SK-N-SH (cell line): ENCODE data around the gene UNC5B. TPM values are rescaled to one million over a fixed set of nuclear protein-coding genes. Genes with fewer than 3 reads are reported as not detected.

Experiments
- CTCF ChIA-PET: fragments of 300-600, 350-600 bp; formaldehyde crosslinking; extraction: SDS; loops from one replicate; lab custom pipeline; 2021; lab: Yijun Ruan, JAX
- POLR2A ChIA-PET: fragments of 350-600 bp; sonication (Branson Sonifier 250); formaldehyde crosslinking; extraction: SDS; loops from one replicate; lab custom pipeline; 2020; ENCODE audit warnings: antibody characterized with exemption, inconsistent platforms; lab: Yijun Ruan, JAX
- DNase-seq: peaks from one replicate; pipeline ENCODE4 v3.0.0; 2012
- H2AFZ ChIP-seq: fragments of 200-600 bp; sonication (generic); 2 replicates; pipeline ENCODE4 v1.8.1; 2016; ENCODE audit warnings: antibody characterized with exemption, mild to moderate bottlenecking, low read depth
- H3F3A ChIP-seq: fragments of 200-600 bp; sonication (generic); replicated peaks from 2 replicates; pipeline ENCODE3; 2016; ENCODE audit warnings: antibody characterized with exemption, mild to moderate bottlenecking; ENCODE audit not compliant: insufficient read depth
- H3K27ac ChIP-seq, 2 experiments: fragments of 200-500 bp in 1 of 2; fragments of 200-600 bp in 1 of 2; sonication (Bioruptor generic) in 1 of 2; sonication (generic), shearing (Covaris generic) in 1 of 2; 2 replicates each; pipeline versions ENCODE4 v1.5.1 to v1.6.1; 2014 to 2016; ENCODE audit warnings: low read depth in 2 of 2, inconsistent platforms in 1 of 2, low read length in 1 of 2, mild to moderate bottlenecking in 1 of 2, mixed read lengths in 1 of 2
- H3K27me3 ChIP-seq: fragments of 200-600 bp; sonication (generic), shearing (Covaris generic); 2 replicates; pipeline ENCODE4 v1.6.1; 2016; ENCODE audit warnings: mixed run types; ENCODE audit not compliant: insufficient read depth
- H3K36me3 ChIP-seq, 2 experiments: fragments of 200-500 bp in 1 of 2; fragments of 200-600 bp in 1 of 2; sonication (Bioruptor generic) in 1 of 2; sonication (generic) in 1 of 2; replicated peaks in 1 of 2; 2 replicates each; pipeline versions ENCODE3 to v1.5.1; 2014 to 2016; ENCODE audit warnings: low read length in 1 of 2, mild to moderate bottlenecking in 1 of 2; ENCODE audit not compliant: insufficient read depth in 2 of 2, control insufficient read depth in 1 of 2
- H3K4me1 ChIP-seq, 2 experiments: fragments of 200-500 bp in 1 of 2; fragments of 200-600 bp in 1 of 2; sonication (Bioruptor generic) in 1 of 2; sonication (generic), shearing (Covaris generic) in 1 of 2; 2 replicates each; pipeline versions ENCODE4 v1.5.1 to v1.6.1; 2014 to 2016; ENCODE audit warnings: low read depth in 1 of 2, low read length in 1 of 2, mixed run types in 1 of 2; ENCODE audit not compliant: insufficient read depth in 2 of 2, control insufficient read depth in 1 of 2
- H3K4me2 ChIP-seq: fragments of 200-600 bp; sonication (generic), shearing (Covaris generic); 2 replicates; pipeline ENCODE4 v1.6.1; 2017; ENCODE audit warnings: mixed run types
- H3K4me3 ChIP-seq, 2 experiments: fragments of 200-500 bp in 1 of 2; fragments of 200-600 bp in 1 of 2; sonication (Bioruptor generic) in 1 of 2; sonication (generic), shearing (Covaris generic) in 1 of 2; 2 replicates each; pipeline versions ENCODE4 v1.5.1 to v1.8.1; 2014 to 2016; ENCODE audit warnings: low read depth in 2 of 2, inconsistent platforms in 1 of 2, low read length in 1 of 2, mild to moderate bottlenecking in 1 of 2, mixed read lengths in 1 of 2, moderate library complexity in 1 of 2
- H3K79me2 ChIP-seq: fragments of 200-600 bp; sonication (generic); 2 replicates; pipeline ENCODE4 v1.8.1; 2017; ENCODE audit warnings: mild to moderate bottlenecking; ENCODE audit not compliant: insufficient read depth
- H3K9ac ChIP-seq: fragments of 200-600 bp; sonication (generic); 2 replicates; pipeline ENCODE4 v1.6.1; 2017; ENCODE audit warnings: mixed run types
- H3K9me2 ChIP-seq: fragments of 200-600 bp; sonication (generic); 2 replicates; pipeline ENCODE4 v1.6.1; 2017; ENCODE audit warnings: mixed run types
- H3K9me3 ChIP-seq: fragments of 200-600 bp; sonication (generic); 2 replicates; pipeline ENCODE4 v1.6.1; 2017; ENCODE audit warnings: mixed run types, mild to moderate bottlenecking, moderate library complexity
- H4K20me1 ChIP-seq: fragments of 200-600 bp; sonication (generic); 2 replicates; pipeline ENCODE4 v1.6.1; 2017; ENCODE audit warnings: mild to moderate bottlenecking, mixed run types; ENCODE audit not compliant: insufficient read depth
- EP300 ChIP-seq, 2 experiments: IDR thresholded peaks; 2 replicates each; pipeline versions ENCODE4 v1.4.0 to v1.6.1; 2012; ENCODE audit warnings: borderline replicate concordance in 1 of 2, low read depth in 1 of 2, low read length in 1 of 2
- EZH2phosphoT487 ChIP-seq: fragments of 200-600 bp; sonication (generic); IDR thresholded peaks from 2 replicates; pipeline ENCODE4 v1.6.1; 2017; ENCODE audit warnings: low read depth, mixed run types, mild to moderate bottlenecking, antibody characterized with exemption, moderate library complexity, borderline replicate concordance
- GATA2 ChIP-seq: sonication (generic); formaldehyde crosslinking; IDR thresholded peaks from 2 replicates; pipeline ENCODE4 v1.5.0; 2020; ENCODE audit warnings: mild to moderate bottlenecking, missing genetic modification reagents
- MEF2A ChIP-seq: IDR thresholded peaks from 2 replicates; pipeline ENCODE4 v1.4.0; 2012; ENCODE audit warnings: low read depth, borderline replicate concordance
- MXI1 ChIP-seq: IDR thresholded peaks from 2 replicates; pipeline ENCODE4 v1.6.1; 2012; ENCODE audit warnings: mild to moderate bottlenecking, low read depth, low read length, improper control_type of control experiment
- RAD21 ChIP-seq: IDR thresholded peaks from 2 replicates; pipeline ENCODE4 v1.6.1; 2012; ENCODE audit warnings: mild to moderate bottlenecking, low read length
- RFX5 ChIP-seq: IDR thresholded peaks from 2 replicates; pipeline ENCODE4 v1.6.1; 2012; ENCODE audit warnings: mild to moderate bottlenecking, improper control_type of control experiment, low read length
- SIN3A ChIP-seq: IDR thresholded peaks from 2 replicates; pipeline ENCODE4 v1.6.1; 2012; ENCODE audit warnings: low read depth, mild to moderate bottlenecking, low read length, moderate library complexity, borderline replicate concordance
- SMC3 ChIP-seq: IDR thresholded peaks from 2 replicates; pipeline ENCODE4 v1.6.1; 2012; ENCODE audit warnings: low read depth, low read length, improper control_type of control experiment
- TEAD4 ChIP-seq: IDR thresholded peaks from 2 replicates; pipeline ENCODE4 v1.4.0; 2012; ENCODE audit warnings: mild to moderate bottlenecking, borderline replicate concordance; ENCODE audit not compliant: insufficient read depth
- WGBS: methylation state at CpG from one replicate; pipeline ENCODE4 v1.1.6; 2017; ENCODE audit warnings: low lambda C conversion rate; 5-methylcytosine and 5-hydroxymethylcytosine counted together
- polyA plus RNA-seq, 3 experiments: library from polyadenylated mRNA; depleted of rRNA; stranded (reverse); fragments of >200 nt; gene quantifications; 2 replicates each; pipeline ENCODE4 v1.2.3, GENCODE V29; 2012
- TF ChIP-seq, protein P1 (sequence below): IDR thresholded peaks from 2 replicates; pipeline ENCODE4 v1.6.1; 2012; ENCODE audit warnings: mild to moderate bottlenecking, low read depth, low read length, moderate library complexity
- TF ChIP-seq, protein P2 (sequence below): IDR thresholded peaks from 2 replicates; pipeline ENCODE4 v1.4.0; 2012; ENCODE audit warnings: low read depth
- TF ChIP-seq, protein P3 (sequence below): fragments of 200-600 bp; sonication (generic); IDR thresholded peaks from 2 replicates; pipeline ENCODE4 v1.6.1; 2017; ENCODE audit warnings: antibody characterized with exemption, mild to moderate bottlenecking, moderate library complexity
- TF ChIP-seq, protein P4 (sequence below): fragments of 150-350 bp; IDR thresholded peaks from 2 replicates; pipeline ENCODE4 v1.6.1; 2016; ENCODE audit warnings: mild to moderate bottlenecking, low read depth, low read length

Gene UNC5B
- polyA plus RNA-seq, 1 of the 3 experiments (the other 2 are of a cell fraction), result 13.8 TPM

GRCh38 chr10:71187197-71187596 is 25.2 kb upstream of the UNC5B start (continued):
- TF ChIP-seq, protein P1, sequence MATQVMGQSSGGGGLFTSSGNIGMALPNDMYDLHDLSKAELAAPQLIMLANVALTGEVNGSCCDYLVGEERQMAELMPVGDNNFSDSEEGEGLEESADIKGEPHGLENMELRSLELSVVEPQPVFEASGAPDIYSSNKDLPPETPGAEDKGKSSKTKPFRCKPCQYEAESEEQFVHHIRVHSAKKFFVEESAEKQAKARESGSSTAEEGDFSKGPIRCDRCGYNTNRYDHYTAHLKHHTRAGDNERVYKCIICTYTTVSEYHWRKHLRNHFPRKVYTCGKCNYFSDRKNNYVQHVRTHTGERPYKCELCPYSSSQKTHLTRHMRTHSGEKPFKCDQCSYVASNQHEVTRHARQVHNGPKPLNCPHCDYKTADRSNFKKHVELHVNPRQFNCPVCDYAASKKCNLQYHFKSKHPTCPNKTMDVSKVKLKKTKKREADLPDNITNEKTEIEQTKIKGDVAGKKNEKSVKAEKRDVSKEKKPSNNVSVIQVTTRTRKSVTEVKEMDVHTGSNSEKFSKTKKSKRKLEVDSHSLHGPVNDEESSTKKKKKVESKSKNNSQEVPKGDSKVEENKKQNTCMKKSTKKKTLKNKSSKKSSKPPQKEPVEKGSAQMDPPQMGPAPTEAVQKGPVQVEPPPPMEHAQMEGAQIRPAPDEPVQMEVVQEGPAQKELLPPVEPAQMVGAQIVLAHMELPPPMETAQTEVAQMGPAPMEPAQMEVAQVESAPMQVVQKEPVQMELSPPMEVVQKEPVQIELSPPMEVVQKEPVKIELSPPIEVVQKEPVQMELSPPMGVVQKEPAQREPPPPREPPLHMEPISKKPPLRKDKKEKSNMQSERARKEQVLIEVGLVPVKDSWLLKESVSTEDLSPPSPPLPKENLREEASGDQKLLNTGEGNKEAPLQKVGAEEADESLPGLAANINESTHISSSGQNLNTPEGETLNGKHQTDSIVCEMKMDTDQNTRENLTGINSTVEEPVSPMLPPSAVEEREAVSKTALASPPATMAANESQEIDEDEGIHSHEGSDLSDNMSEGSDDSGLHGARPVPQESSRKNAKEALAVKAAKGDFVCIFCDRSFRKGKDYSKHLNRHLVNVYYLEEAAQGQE, result no peak
- no peak for TF ChIP-seq RAD21
- TF ChIP-seq, protein P2, sequence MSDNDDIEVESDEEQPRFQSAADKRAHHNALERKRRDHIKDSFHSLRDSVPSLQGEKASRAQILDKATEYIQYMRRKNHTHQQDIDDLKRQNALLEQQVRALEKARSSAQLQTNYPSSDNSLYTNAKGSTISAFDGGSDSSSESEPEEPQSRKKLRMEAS, result no peak
- TF ChIP-seq RFX5, result no peak

DNA sequence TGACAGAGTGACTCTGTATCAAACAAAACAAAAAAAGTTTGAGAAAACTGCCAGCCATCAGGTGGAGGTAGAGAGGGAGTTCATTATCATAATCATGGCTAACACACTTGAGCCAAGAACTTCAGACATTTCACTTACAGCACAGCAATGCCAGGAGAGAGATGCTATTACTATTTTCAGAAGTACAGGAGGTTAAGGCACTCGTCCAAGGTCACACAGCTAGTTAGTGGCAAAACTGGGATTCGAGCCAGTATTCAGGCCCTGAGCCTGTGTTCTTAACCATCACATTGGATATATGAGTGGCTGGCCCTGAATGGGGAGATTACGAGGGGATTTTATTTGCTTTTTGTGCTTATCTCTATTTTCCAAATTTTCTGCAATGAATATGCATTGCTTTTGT is 24.8 kb upstream of the UNC5B start:
- no peak overlapping the region for H3K4me2 ChIP-seq
- no peaks in the 10 kb centered on the region for H3F3A ChIP-seq
- no peak overlapping the region for H3K27ac ChIP-seq
- no peaks in the 10 kb centered on the region for H3K36me3 ChIP-seq
- H3K9ac ChIP-seq, result no peak overlapping the region
- DNase-seq, result no peak
- no peaks in the 10 kb centered on the region for H4K20me1 ChIP-seq
- WGBS, result 42% methylated on average over 3 of the region's 3 CpGs
- no peaks in the 10 kb centered on the region for H3K79me2 ChIP-seq
- H3K4me3 ChIP-seq, result no peak overlapping the region
- no peaks in the 10 kb centered on the region for H3K9me2 ChIP-seq
- no peak overlapping the region for H2AFZ ChIP-seq
- TF ChIP-seq TEAD4 (no peak), SMC3 (no peak), SIN3A (no peak), MXI1 (no peak), GATA2 (no peak), EP300 (IDR thresholded peaks at IDR 0.05; ENCODE audit: borderline replicate concordance in 1 of 2, low read depth in 1 of 2, low read length in 1 of 2) (no peak), MEF2A (no peak), EZH2phosphoT487 (no peak)
- TF ChIP-seq, protein P3, sequence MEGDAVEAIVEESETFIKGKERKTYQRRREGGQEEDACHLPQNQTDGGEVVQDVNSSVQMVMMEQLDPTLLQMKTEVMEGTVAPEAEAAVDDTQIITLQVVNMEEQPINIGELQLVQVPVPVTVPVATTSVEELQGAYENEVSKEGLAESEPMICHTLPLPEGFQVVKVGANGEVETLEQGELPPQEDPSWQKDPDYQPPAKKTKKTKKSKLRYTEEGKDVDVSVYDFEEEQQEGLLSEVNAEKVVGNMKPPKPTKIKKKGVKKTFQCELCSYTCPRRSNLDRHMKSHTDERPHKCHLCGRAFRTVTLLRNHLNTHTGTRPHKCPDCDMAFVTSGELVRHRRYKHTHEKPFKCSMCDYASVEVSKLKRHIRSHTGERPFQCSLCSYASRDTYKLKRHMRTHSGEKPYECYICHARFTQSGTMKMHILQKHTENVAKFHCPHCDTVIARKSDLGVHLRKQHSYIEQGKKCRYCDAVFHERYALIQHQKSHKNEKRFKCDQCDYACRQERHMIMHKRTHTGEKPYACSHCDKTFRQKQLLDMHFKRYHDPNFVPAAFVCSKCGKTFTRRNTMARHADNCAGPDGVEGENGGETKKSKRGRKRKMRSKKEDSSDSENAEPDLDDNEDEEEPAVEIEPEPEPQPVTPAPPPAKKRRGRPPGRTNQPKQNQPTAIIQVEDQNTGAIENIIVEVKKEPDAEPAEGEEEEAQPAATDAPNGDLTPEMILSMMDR, result no peak
- TF ChIP-seq, protein P4, sequence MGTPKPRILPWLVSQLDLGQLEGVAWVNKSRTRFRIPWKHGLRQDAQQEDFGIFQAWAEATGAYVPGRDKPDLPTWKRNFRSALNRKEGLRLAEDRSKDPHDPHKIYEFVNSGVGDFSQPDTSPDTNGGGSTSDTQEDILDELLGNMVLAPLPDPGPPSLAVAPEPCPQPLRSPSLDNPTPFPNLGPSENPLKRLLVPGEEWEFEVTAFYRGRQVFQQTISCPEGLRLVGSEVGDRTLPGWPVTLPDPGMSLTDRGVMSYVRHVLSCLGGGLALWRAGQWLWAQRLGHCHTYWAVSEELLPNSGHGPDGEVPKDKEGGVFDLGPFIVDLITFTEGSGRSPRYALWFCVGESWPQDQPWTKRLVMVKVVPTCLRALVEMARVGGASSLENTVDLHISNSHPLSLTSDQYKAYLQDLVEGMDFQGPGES, result no peak
- TF ChIP-seq, all 33 proteins: peak for 0
- H3K27me3 ChIP-seq, result peaks cover 6% of the 10 kb centered on the region
- H3K9me3 ChIP-seq, result no peaks in the 10 kb centered on the region
- POLR2A ChIA-PET, result no interaction called here
- H3K4me1 ChIP-seq, result peaks cover 0 to 12% of the 10 kb centered on the region in 2 experiments; a peak in 1 of 4 replicates
- CTCF ChIA-PET, result interaction anchor here (1.1 to 1.4 kb wide), 2 partner anchors 11 to 14 kb away, joined by 3 to 4 read pairs; no protein-coding TSS in a partner anchor
